ENCODE results near the gene SF1. TPM values are rescaled to one million over a fixed set of nuclear protein-coding genes. Genes with fewer than 3 reads are reported as not detected.
A peak's percentile ranks its signal among the peaks of the same experiment; 100 is the strongest.

The SF1 gene
- total RNA-seq, 1 donor, result 114 TPM

DNA sequence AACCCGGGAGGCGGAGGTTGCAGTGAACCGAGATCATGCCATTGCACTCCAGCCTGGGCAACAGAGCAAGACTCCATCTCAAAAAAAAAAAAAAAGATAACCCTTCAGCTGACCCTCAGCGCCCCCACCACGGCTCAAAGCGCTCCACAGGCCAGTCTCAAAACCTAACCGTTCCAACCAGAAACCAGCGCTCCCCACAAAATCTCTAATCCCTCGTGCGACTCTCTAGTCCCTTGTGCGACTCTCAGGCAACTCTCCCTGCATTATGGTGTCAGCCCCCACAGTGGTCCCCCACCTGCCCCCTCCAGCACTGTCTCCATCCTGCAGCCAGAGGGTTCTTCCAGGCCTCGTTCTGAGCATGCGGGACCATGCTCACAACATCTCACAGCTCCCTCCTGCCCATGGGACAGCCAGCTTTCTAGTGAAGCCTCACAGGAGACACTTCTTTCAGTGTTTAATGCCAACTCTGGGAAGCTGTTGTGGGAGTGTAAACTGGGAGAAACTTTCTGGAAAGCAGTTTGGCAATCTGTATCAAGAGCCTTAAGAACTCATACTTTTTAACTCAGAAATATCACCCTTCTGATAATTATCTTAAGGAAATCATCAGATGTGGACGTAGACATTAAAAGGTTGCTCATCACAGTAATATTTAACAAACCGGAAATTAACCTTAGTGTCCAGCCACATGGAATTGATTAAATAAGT lies 30.2 kb downstream of the SF1 start:
- no peaks in the 10 kb centered on the region for H3K79me2 ChIP-seq (ENCODE audit: insufficient read depth, low read length)
- no peak overlapping the region for H3K27ac ChIP-seq (ENCODE audit: low read depth, low read length)
- H3K36me3 ChIP-seq (ENCODE audit: insufficient read depth, low read length), result no peaks in the 10 kb centered on the region
- no peak overlapping the region for H2AFZ ChIP-seq (ENCODE audit: low read length)
- no peak overlapping the region for H3K4me3 ChIP-seq (ENCODE audit: insufficient read depth, low read length)
- H3K4me2 ChIP-seq (ENCODE audit: insufficient read depth, low read length), result no peak overlapping the region
- peaks cover 28% of the 10 kb centered on the region for H3K27me3 ChIP-seq (ENCODE audit: insufficient read depth, low read length)
- TF ChIP-seq, protein P1, sequence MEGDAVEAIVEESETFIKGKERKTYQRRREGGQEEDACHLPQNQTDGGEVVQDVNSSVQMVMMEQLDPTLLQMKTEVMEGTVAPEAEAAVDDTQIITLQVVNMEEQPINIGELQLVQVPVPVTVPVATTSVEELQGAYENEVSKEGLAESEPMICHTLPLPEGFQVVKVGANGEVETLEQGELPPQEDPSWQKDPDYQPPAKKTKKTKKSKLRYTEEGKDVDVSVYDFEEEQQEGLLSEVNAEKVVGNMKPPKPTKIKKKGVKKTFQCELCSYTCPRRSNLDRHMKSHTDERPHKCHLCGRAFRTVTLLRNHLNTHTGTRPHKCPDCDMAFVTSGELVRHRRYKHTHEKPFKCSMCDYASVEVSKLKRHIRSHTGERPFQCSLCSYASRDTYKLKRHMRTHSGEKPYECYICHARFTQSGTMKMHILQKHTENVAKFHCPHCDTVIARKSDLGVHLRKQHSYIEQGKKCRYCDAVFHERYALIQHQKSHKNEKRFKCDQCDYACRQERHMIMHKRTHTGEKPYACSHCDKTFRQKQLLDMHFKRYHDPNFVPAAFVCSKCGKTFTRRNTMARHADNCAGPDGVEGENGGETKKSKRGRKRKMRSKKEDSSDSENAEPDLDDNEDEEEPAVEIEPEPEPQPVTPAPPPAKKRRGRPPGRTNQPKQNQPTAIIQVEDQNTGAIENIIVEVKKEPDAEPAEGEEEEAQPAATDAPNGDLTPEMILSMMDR (IDR thresholded peaks at IDR 0.05; ENCODE audit: extremely low read depth, low read depth, low read length), result no peak
- no peaks in the 10 kb centered on the region for H3K9me3 ChIP-seq (ENCODE audit: low read depth, low read length)
- peaks cover 3% of the 10 kb centered on the region for H3K4me1 ChIP-seq (ENCODE audit: insufficient read depth, low read length)
- DNase-seq (ENCODE audit: insufficient read length, low spot score, missing footprints), result peak; percentile 91
- no peaks in the 10 kb centered on the region for H4K20me1 ChIP-seq (ENCODE audit: insufficient read depth, low read length)

DNA sequence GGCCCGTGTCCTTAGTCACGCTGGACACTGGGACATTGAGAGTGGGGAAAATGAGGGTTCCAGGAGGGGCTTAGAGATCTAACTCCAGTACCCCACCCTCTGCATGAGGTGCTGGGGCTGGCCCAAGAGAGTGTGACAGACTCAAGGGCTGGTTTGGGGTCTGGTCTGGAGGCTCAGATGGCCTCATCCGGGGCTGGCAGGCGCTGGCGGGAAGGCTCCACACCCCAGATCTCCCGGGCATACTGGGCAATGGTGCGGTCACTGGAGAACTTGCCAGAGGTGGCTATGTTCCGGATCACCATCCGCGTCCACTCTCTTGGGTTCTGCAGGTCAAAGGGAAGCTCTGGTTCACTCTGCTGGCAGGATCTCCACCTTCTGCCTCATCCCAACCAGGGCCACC lies 31.9 kb downstream of the SF1 start:
- TF ChIP-seq, protein P1 (IDR thresholded peaks at IDR 0.05; ENCODE audit: extremely low read depth, low read depth, low read length), result no peak
- DNase-seq (ENCODE audit: insufficient read length, low spot score, missing footprints), result peak; percentile 79
- Histone ChIP-seq H3K79me2 (ENCODE audit: insufficient read depth, low read length) (no peaks in the 10 kb centered on the region), H3K27me3 (ENCODE audit: insufficient read depth, low read length) (peaks cover 43% of the 10 kb centered on the region), H2AFZ (ENCODE audit: low read length) (no peak overlapping the region), H3K4me3 (ENCODE audit: insufficient read depth, low read length) (no peak overlapping the region), H3K4me1 (ENCODE audit: insufficient read depth, low read length) (peaks cover 10% of the 10 kb centered on the region), H3K36me3 (ENCODE audit: insufficient read depth, low read length) (no peaks in the 10 kb centered on the region), H3K27ac (ENCODE audit: low read depth, low read length) (no peak overlapping the region), H4K20me1 (ENCODE audit: insufficient read depth, low read length) (no peaks in the 10 kb centered on the region), H3K4me2 (ENCODE audit: insufficient read depth, low read length) (no peak overlapping the region), H3K9me3 (ENCODE audit: low read depth, low read length) (no peaks in the 10 kb centered on the region)

DNA sequence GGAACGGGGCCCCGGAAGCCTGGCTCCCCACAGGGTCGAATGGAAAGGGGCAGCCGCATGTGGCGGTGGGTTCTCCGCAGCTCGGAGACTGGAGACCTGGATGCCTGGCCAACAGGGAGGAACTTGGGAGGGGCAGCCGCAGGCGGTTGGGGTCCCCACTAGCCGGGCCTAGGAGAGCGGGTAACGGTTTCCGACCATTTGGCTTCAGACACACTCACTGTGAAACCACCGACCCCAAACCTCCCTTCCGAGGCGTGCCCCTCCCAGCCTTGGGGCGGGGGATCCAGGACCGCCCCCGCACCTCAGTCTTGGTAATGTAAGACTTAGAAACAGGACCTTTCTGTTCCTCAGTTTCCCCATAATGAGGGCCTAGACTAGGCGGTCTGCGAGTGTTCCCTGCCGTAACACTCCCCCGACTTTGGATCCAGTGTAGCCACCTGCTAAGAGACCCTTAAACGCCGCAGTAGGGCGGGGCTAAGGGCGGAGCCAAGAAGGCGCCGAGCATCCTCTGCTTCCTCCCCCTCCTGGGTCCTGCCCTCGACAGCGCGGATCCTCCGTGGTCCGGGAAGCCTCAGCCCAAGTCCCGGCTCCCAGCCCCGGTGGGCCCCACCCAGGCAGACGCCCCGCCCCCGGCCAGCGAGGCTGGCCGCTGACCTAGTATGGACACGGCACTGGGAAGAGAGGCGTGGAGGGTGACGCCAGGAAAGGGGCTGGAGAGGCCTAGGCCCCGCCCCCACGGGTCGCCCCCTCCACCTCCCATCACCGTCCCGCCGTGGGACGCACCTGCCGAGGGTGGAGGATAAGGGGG lies 32.6 kb downstream of the SF1 start:
- no peaks in the 10 kb centered on the region for H3K36me3 ChIP-seq (ENCODE audit: insufficient read depth, low read length)
- H3K9me3 ChIP-seq (ENCODE audit: low read depth, low read length), result no peaks in the 10 kb centered on the region
- H4K20me1 ChIP-seq (ENCODE audit: insufficient read depth, low read length), result no peaks in the 10 kb centered on the region
- H3K27me3 ChIP-seq (ENCODE audit: insufficient read depth, low read length), result peaks cover 50% of the 10 kb centered on the region
- H3K27ac ChIP-seq (ENCODE audit: low read depth, low read length), result no peak overlapping the region
- peak; percentile 98 for DNase-seq (ENCODE audit: insufficient read length, low spot score, missing footprints)
- H2AFZ ChIP-seq (ENCODE audit: low read length), result peak overlapping the region; percentile 29
- H3K4me2 ChIP-seq (ENCODE audit: insufficient read depth, low read length), result peak overlapping the region; percentile 68
- peaks cover 10% of the 10 kb centered on the region for H3K4me1 ChIP-seq (ENCODE audit: insufficient read depth, low read length)
- H3K4me3 ChIP-seq (ENCODE audit: insufficient read depth, low read length), result peak overlapping the region; percentile 55
- TF ChIP-seq, protein P1 (IDR thresholded peaks at IDR 0.05; ENCODE audit: extremely low read depth, low read depth, low read length), result no peak
- H3K79me2 ChIP-seq (ENCODE audit: insufficient read depth, low read length), result no peaks in the 10 kb centered on the region

DNA sequence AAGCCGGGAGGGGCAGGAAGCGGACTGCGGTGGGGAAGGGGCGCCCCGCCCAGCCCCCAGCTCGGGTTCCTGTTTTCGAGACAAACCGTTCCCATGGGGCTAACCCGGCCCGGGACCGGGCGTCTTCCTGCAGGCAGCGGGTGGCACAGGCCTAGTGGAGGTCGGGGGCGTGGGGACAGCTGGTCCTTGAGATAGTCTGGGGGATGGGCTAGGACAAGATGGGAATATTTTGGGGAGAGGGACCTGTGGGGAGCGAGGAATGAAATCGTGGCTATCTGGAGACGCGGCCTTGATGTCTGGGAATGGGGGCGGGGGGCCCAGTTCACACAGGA lies 33.2 kb downstream of the SF1 start:
- Histone ChIP-seq H3K9me3 (ENCODE audit: low read depth, low read length) (no peaks in the 10 kb centered on the region), H3K27ac (ENCODE audit: low read depth, low read length) (no peak overlapping the region), H3K4me1 (ENCODE audit: insufficient read depth, low read length) (peaks cover 10% of the 10 kb centered on the region), H3K79me2 (ENCODE audit: insufficient read depth, low read length) (no peaks in the 10 kb centered on the region), H4K20me1 (ENCODE audit: insufficient read depth, low read length) (no peaks in the 10 kb centered on the region), H3K4me3 (ENCODE audit: insufficient read depth, low read length) (peak overlapping the region; percentile 16), H2AFZ (ENCODE audit: low read length) (no peak overlapping the region), H3K4me2 (ENCODE audit: insufficient read depth, low read length) (peak overlapping the region; percentile 68), H3K27me3 (ENCODE audit: insufficient read depth, low read length) (peaks cover 56% of the 10 kb centered on the region), H3K36me3 (ENCODE audit: insufficient read depth, low read length) (no peaks in the 10 kb centered on the region)
- DNase-seq (ENCODE audit: insufficient read length, low spot score, missing footprints), result peak; percentile 83
- TF ChIP-seq, protein P1 (IDR thresholded peaks at IDR 0.05; ENCODE audit: extremely low read depth, low read depth, low read length), result no peak

All from osteoblast (primary cell).